A549 (cell line): Measurements from ENCODE around the gene C14orf132. TPM values are rescaled to one million over a fixed set of nuclear protein-coding genes. Genes with fewer than 3 reads are reported as not detected.

Source experiments
- ATAC-seq, 2 experiments: fragments of 200-7000 bp in 1 of 2; fragments of >200 bp in 1 of 2; cut with Nextera tagmentation in 1 of 2; cut with Tn5 transposase in 1 of 2; 3 replicates each; pipeline versions ENCODE4 v1.8.0 to v1.9.1; 2018 to 2020; ENCODE audit warnings: mild to moderate bottlenecking in 1 of 2, moderate library complexity in 1 of 2
- CTCF ChIA-PET: fragments of 300-600 bp; sonication (Branson Sonifier 250); formaldehyde crosslinking; extraction: SDS; loops from one replicate; lab custom pipeline; 2021; ENCODE audit warnings: antibody characterized with exemption, inconsistent platforms; lab: Yijun Ruan, JAX
- POLR2A ChIA-PET: fragments of 350-600 bp; formaldehyde crosslinking; extraction: SDS; loops from one replicate; lab custom pipeline; 2021; ENCODE audit warnings: antibody characterized with exemption, inconsistent platforms; lab: Yijun Ruan, JAX
- DNase-seq, 2 experiments: peaks; one replicate each; pipeline versions ENCODE4 v3.0.0 to v3.0.0-alpha.2; 2011 to 2016; ENCODE audit warnings: low read depth in 1 of 2, low spot score in 1 of 2
- FAIRE-seq: peaks from 2 replicates; lab custom pipeline; 2011; peaks lifted over from hg19 to GRCh38; lab: Jason Lieb, UNC
- H3K27ac ChIP-seq, 2 experiments: fragments of >200 bp; sonication (Bioruptor Twin); formaldehyde crosslinking; 3 replicates each; pipeline ENCODE4 v1.5.1; 2016 to 2017
- H3K4me1 ChIP-seq: fragments of >200 bp; sonication (Bioruptor Twin); formaldehyde crosslinking; 3 replicates; pipeline ENCODE4 v1.6.1; 2016
- H3K4me2 ChIP-seq: fragments of >200 bp; sonication (Bioruptor Twin); formaldehyde crosslinking; 3 replicates; pipeline ENCODE4 v1.6.1; 2016
- H3K4me3 ChIP-seq: fragments of >200 bp; sonication (Bioruptor Twin); formaldehyde crosslinking; 3 replicates; pipeline ENCODE4 v1.5.1; 2016
- H3K9me3 ChIP-seq: fragments of >200 bp; sonication (Bioruptor Twin); formaldehyde crosslinking; 3 replicates; pipeline ENCODE4 v1.6.1; 2016
- CBX2 ChIP-seq: fragments of 200-600 bp; sonication (generic); IDR thresholded peaks from 2 replicates; pipeline ENCODE4 v1.6.1; 2016; ENCODE audit warnings: low read depth, mild to moderate bottlenecking, borderline replicate concordance
- CEBPB ChIP-seq, 2 experiments: fragments of >200 bp in 1 of 2; sonication (Bioruptor Twin) in 1 of 2; formaldehyde crosslinking in 1 of 2; IDR thresholded peaks; 2 replicates each; pipeline ENCODE4 v1.6.1; 2012 to 2016
- CHD4 ChIP-seq: fragments of 200-600 bp; sonication (generic); IDR thresholded peaks from 2 replicates; pipeline ENCODE4 v1.6.1; 2016; ENCODE audit warnings: antibody characterized with exemption, mild to moderate bottlenecking, borderline replicate concordance
- EHMT2 ChIP-seq: fragments of 200-600 bp; sonication (generic); IDR thresholded peaks from 2 replicates; pipeline ENCODE4 v1.6.1; 2016; ENCODE audit warnings: antibody characterized with exemption, low read depth, mild to moderate bottlenecking, moderate library complexity
- ESRRA ChIP-seq: fragments of 150-350 bp; IDR thresholded peaks from 2 replicates; pipeline ENCODE4 v1.6.1; 2014; ENCODE audit warnings: mild to moderate bottlenecking, low read length, borderline replicate concordance
- FOSB ChIP-seq: fragments of 250-450 bp; sonication (Bioruptor Pico); IDR thresholded peaks from 2 replicates; pipeline ENCODE4 v1.5.0; 2020; ENCODE audit warnings: mild to moderate bottlenecking, moderate library complexity
- FOXS1 ChIP-seq: fragments of 250-450 bp; sonication (Bioruptor Pico); IDR thresholded peaks from 2 replicates; pipeline ENCODE4 v1.5.0; 2020; ENCODE audit warnings: mild to moderate bottlenecking, moderate library complexity
- HEYL ChIP-seq: fragments of 250-450 bp; sonication (Bioruptor Pico); IDR thresholded peaks from 2 replicates; pipeline ENCODE4 v1.8.0; 2021; ENCODE audit warnings: mild to moderate bottlenecking, moderate library complexity
- HOXA7 ChIP-seq: fragments of 250-450 bp; sonication (Bioruptor Pico); IDR thresholded peaks from 2 replicates; pipeline ENCODE4 v1.5.0; 2020; ENCODE audit warnings: mild to moderate bottlenecking, moderate library complexity
- HOXB5 ChIP-seq: fragments of 250-450 bp; sonication (Bioruptor Pico); IDR thresholded peaks from 2 replicates; pipeline ENCODE4 v1.5.0; 2020; ENCODE audit warnings: mild to moderate bottlenecking, moderate library complexity
- KDM1A ChIP-seq: fragments of 200-600 bp; sonication (generic); IDR thresholded peaks from 2 replicates; pipeline ENCODE4 v1.6.1; 2016; ENCODE audit warnings: low read depth, mild to moderate bottlenecking
- MAFK ChIP-seq: fragments of 450-650 bp; IDR thresholded peaks from 2 replicates; pipeline ENCODE4 v1.6.1; 2014; ENCODE audit not compliant: partially characterized antibody
- MYC ChIP-seq: IDR thresholded peaks from 2 replicates; pipeline ENCODE4 v1.6.1; 2012; ENCODE audit warnings: mild to moderate bottlenecking, inconsistent platforms, low read length, improper control_type of control experiment, borderline replicate concordance
- PHF8 ChIP-seq: fragments of 200-600 bp; sonication (generic); IDR thresholded peaks from 2 replicates; pipeline ENCODE4 v1.6.1; 2016; ENCODE audit warnings: low read depth, mild to moderate bottlenecking, antibody characterized with exemption, moderate library complexity, borderline replicate concordance
- POLR2A ChIP-seq: IDR thresholded peaks from 2 replicates; pipeline ENCODE4 v1.6.1; 2012; ENCODE audit warnings: mild to moderate bottlenecking, low read length
- RCOR1 ChIP-seq: fragments of 150-350 bp; IDR thresholded peaks from 2 replicates; pipeline ENCODE4 v1.6.1; 2014; ENCODE audit warnings: antibody characterized with exemption, low read length, low read depth
- SREBF2 ChIP-seq: fragments of 450-650 bp; IDR thresholded peaks from 2 replicates; pipeline ENCODE4 v1.6.1; 2014; ENCODE audit warnings: mild to moderate bottlenecking, moderate library complexity
- TP53 ChIP-seq: fragments of 250-450 bp; sonication (Bioruptor Pico); IDR thresholded peaks from 2 replicates; pipeline ENCODE4 v1.5.0; 2021; ENCODE audit warnings: mild to moderate bottlenecking, moderate library complexity
- ZFP36 ChIP-seq: fragments of 450-650 bp; IDR thresholded peaks from 2 replicates; pipeline ENCODE4 v1.6.1; 2014; ENCODE audit warnings: borderline replicate concordance; ENCODE audit not compliant: partially characterized antibody
- WGBS: methylation state at CpG from one replicate; pipeline ENCODE4 v1.1.6; 2017; ENCODE audit errors: missing lambda C conversion rate; 5-methylcytosine and 5-hydroxymethylcytosine counted together
- polyA plus RNA-seq, 4 experiments: library from polyadenylated mRNA; depleted of rRNA in 3 of 4; stranded (reverse); fragments of >200 nt; fragmentation: RNase III in 1 of 4; extraction: RNeasy Plus Mini Kit Qiagen cat#74134 plus additional on column Dnase treatment in 1 of 4; gene quantifications; 2 replicates in 3 of 4; 3 replicates in 1 of 4; pipeline ENCODE4 v1.2.3, GENCODE V29; 2011 to 2017
- TF ChIP-seq, protein P1 (sequence below): IDR thresholded peaks from 2 replicates; pipeline ENCODE4 v1.6.1; 2012
- TF ChIP-seq, protein P2 (sequence below): fragments of >200 bp; sonication (Bioruptor Twin); formaldehyde crosslinking; IDR thresholded peaks from 3 replicates; pipeline ENCODE4 v1.6.1; 2016
- TF ChIP-seq, protein P3 (sequence below): fragments of 150-350 bp; IDR thresholded peaks from 2 replicates; pipeline ENCODE4 v1.6.1; 2014; ENCODE audit warnings: low read depth, mild to moderate bottlenecking, low read length

Gene C14orf132
- polyA plus RNA-seq, 2 of the 4 experiments (the other 2 are of a cell fraction): 4.6 to 8.5 TPM

DNA sequence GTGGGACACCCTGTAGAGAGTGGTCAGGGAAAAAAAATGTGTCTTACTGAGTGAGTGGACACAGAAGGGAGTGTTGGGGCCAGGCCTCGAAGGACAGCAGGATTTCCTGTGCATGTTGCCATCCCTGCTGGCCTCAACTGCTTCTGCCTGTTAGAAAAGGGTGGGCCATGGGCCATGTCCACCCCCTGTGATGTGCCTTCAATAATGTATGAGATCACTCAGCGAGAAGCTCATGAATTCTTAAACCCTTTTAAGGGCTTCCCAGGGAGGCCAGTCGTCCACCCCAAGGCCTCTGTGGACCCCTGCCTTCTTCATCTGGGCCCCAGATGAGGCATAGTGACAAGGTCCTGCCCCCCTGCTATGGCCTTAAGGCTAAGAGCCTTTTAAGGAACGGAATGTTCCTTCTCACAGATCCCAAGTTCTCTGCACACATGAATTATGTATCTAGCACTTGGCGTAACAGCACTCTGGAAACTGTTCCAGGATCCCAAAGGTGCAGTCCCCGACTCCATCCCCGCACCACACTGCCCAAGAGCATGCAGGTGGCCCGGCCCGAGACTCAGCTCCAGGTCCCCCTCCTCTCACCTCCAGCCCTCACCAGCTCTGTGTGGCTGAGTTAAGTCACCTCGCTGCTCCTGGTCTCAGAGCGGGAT is 8.9 kb upstream of the C14orf132 start:
- POLR2A ChIA-PET: no interaction called here
- no peak for FAIRE-seq
- H3K4me1 ChIP-seq: no peaks in the 10 kb centered on the region
- no peaks in the 10 kb centered on the region for H3K9me3 ChIP-seq
- H3K4me2 ChIP-seq: no peak overlapping the region
- ATAC-seq: no peak
- no peak for DNase-seq
- H3K27ac ChIP-seq: no peak overlapping the region
- WGBS: 41% methylated on average over 11 of the region's 11 CpGs
- TF ChIP-seq KDM1A: no peak
- no peak for TF ChIP-seq FOXS1
- TF ChIP-seq HEYL (CRISPR knock-in tag): no peak
- TF ChIP-seq CBX2: no peak
- H3K4me3 ChIP-seq: no peak overlapping the region
- CTCF ChIA-PET: interaction anchor here (1.3 to 2.2 kb wide), 3 partner anchors 36 to 256 kb away, joined by 3 to 7 read pairs (median 3); no protein-coding TSS in a partner anchor

DNA sequence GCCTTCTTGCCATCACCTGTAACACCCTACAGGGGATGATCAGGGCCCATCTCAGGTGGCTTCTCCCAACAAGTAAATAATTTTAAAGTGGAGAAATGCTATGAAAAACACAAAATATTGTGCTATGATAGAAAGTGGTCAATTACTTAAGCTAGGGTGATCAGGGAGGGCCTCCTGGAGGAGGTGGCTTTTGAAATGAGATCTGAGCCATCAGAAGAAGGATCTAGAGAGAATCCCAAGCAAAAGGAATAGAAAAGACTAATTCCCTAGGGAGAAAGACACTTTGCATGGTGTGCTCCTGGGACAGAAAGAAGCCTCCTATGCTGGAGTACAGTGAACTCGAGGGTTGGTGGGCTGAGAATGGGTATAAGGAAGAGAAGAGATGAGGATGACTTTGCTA is 7.5 kb upstream of the C14orf132 start:
- no peak overlapping the region for H3K4me2 ChIP-seq
- DNase-seq (no peak), FAIRE-seq (no peak), ATAC-seq (no peak)
- 3% methylated on average over 1 of the region's 1 CpG for WGBS
- H3K4me1 ChIP-seq: no peaks in the 10 kb centered on the region
- H3K4me3 ChIP-seq: no peak overlapping the region
- ChIA-PET CTCF (interaction anchor here (0.7 to 2.2 kb wide), 3 partner anchors 9 to 67 kb away, joined by 3 to 7 read pairs (median 3); no protein-coding TSS in a partner anchor), POLR2A (no interaction called here)
- TF ChIP-seq EHMT2: no peak
- peak; percentile 46 for TF ChIP-seq ZFP36
- TF ChIP-seq KDM1A: no peak
- no peaks in the 10 kb centered on the region for H3K9me3 ChIP-seq
- no peak overlapping the region for H3K27ac ChIP-seq

DNA sequence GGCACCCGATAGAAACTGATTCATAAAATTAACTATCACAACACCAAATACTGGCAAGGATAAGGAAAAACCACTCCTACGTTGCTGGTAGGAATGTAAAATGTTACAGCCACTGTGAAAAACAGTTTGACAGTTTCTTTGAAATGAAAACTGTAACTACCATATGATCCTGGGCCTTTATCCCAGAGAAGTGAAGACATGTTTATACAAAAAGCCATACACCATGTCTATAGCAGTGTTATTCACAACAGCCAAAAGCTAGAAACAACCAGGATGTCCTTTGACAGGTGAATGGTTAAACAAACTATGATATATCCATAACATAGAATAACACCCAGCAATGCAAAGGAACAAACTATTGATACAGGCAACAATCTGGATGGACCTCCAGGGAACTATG is 3.7 kb upstream of the C14orf132 start:
- CTCF ChIA-PET: no interaction called here
- POLR2A ChIA-PET: no interaction called here
- 19% methylated on average over 2 of the region's 2 CpGs for WGBS
- Histone ChIP-seq H3K4me3 (no peak overlapping the region), H3K4me2 (no peak overlapping the region), H3K27ac (no peak overlapping the region), H3K9me3 (no peaks in the 10 kb centered on the region), H3K4me1 (peaks cover 16% of the 10 kb centered on the region; the same call in 2 of the 3 replicates)
- TF ChIP-seq FOXS1 (no peak), CEBPB (IDR thresholded peaks at IDR 0.05) (no peak), TP53 (CRISPR knock-in tag) (no peak), MAFK (no peak)
- ATAC-seq: no peak
- FAIRE-seq: no peak
- DNase-seq: no peak

DNA sequence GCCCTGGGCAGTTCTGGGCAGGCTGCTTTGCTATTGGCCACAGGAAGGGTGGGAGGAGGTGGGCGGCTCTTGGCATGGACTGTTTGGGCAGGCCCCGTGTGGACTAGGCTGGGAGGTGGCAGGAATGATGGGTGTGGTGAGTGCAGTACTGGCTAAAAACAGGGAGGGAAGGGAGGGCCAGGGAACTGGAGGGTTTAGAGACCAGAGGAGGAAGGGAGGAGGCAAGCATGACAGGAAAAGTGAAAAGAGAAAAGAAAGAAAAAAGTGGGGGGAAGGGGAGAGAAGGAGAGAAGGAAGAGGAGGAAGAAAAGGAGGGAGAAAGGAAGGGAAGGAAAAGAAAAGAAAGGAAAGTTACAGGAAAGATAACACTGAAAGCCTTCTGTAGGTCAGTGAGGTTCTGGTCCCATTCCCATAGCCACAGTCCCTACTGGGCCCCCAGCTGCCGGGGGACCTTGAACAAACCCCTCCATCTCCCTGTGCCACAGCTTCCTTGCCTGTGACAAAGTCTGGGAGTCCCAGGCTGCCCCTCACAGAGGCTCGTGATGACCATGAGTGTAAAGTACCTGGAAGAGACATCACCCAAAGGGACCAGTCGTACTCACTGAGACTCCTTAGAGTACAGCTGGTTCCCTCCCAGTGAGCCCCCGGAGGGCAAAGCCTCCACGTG is 1.1 kb upstream of the C14orf132 start:
- Histone ChIP-seq H3K27ac (no peak overlapping the region; a peak in 1 of 6 replicates), H3K4me1 (peaks cover 16% of the 10 kb centered on the region; the same call in 2 of the 3 replicates), H3K4me2 (peak overlapping the region; percentile 93), H3K4me3 (peak overlapping the region; percentile 87; the same call in 2 of the 3 replicates), H3K9me3 (no peaks in the 10 kb centered on the region)
- WGBS: 13% methylated on average over 7 of the region's 7 CpGs
- TF ChIP-seq CHD4: no peak
- TF ChIP-seq MAFK: no peak
- TF ChIP-seq FOXS1: no peak
- TF ChIP-seq PHF8: no peak
- no peak for TF ChIP-seq TP53 (CRISPR knock-in tag)
- TF ChIP-seq MYC: no peak
- no peak for TF ChIP-seq KDM1A
- DNase-seq: peak; percentile 34 to 49
- FAIRE-seq: no peak
- peak; percentile 68 to 80 for ATAC-seq
- ChIA-PET CTCF (interaction anchor here (1.5 to 2.6 kb wide), 2 partner anchors 11 to 60 kb away, joined by 3 to 7 read pairs; no protein-coding TSS in a partner anchor), POLR2A (no interaction called here)

DNA sequence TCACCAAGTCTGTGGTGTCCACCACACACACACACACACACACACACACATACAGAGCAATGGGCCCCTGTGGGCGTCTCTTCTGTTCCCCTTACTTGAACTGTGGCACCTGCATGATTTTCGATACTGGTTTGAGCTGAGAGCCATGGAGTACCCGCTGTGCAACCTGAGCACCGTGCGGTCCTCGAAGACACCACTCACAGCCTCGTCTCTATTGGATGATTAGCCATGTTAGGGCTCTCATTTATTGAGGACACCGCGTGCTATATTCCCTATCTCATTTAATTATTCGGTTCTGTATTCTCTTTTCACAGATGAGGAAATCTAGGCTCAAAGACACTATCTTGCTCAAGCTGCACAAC is 623 bp upstream of the C14orf132 start:
- POLR2A ChIA-PET: no interaction called here
- H3K4me2 ChIP-seq: peak overlapping the region; percentile 93
- WGBS: 33% methylated on average over 10 of the region's 10 CpGs
- DNase-seq (no peak), ATAC-seq (peak; percentile 40 to 42; a peak in 5 of 6 replicates), FAIRE-seq (no peak)
- H3K27ac ChIP-seq: peak overlapping the region; percentile 84 to 92; a peak in 4 of 6 replicates
- CTCF ChIA-PET: interaction anchor here (1.2 to 2.6 kb wide), 3 partner anchors 11 to 60 kb away, joined by 3 to 7 read pairs (median 3); no protein-coding TSS in a partner anchor
- H3K4me3 ChIP-seq: peak overlapping the region; percentile 87
- H3K4me1 ChIP-seq: peaks cover 16% of the 10 kb centered on the region; the same call in 2 of the 3 replicates
- no peaks in the 10 kb centered on the region for H3K9me3 ChIP-seq
- no peak for TF ChIP-seq EHMT2
- TF ChIP-seq FOSB (CRISPR knock-in tag): no peak
- no peak for TF ChIP-seq POLR2A
- TF ChIP-seq HOXA7 (CRISPR knock-in tag): no peak
- TF ChIP-seq ESRRA: no peak
- no peak for TF ChIP-seq RCOR1
- no peak for TF ChIP-seq HEYL (CRISPR knock-in tag)
- TF ChIP-seq, protein P1, sequence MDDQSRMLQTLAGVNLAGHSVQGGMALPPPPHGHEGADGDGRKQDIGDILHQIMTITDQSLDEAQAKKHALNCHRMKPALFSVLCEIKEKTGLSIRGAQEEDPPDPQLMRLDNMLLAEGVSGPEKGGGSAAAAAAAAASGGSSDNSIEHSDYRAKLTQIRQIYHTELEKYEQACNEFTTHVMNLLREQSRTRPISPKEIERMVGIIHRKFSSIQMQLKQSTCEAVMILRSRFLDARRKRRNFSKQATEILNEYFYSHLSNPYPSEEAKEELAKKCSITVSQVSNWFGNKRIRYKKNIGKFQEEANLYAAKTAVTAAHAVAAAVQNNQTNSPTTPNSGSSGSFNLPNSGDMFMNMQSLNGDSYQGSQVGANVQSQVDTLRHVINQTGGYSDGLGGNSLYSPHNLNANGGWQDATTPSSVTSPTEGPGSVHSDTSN: no peak
- TF ChIP-seq SREBF2: no peak
- TF ChIP-seq, protein P2, sequence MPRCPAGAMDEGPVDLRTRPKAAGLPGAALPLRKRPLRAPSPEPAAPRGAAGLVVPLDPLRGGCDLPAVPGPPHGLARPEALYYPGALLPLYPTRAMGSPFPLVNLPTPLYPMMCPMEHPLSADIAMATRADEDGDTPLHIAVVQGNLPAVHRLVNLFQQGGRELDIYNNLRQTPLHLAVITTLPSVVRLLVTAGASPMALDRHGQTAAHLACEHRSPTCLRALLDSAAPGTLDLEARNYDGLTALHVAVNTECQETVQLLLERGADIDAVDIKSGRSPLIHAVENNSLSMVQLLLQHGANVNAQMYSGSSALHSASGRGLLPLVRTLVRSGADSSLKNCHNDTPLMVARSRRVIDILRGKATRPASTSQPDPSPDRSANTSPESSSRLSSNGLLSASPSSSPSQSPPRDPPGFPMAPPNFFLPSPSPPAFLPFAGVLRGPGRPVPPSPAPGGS: no peak
- no peak for TF ChIP-seq HOXB5
- no peak for TF ChIP-seq ZFP36
- TF ChIP-seq, protein P3, sequence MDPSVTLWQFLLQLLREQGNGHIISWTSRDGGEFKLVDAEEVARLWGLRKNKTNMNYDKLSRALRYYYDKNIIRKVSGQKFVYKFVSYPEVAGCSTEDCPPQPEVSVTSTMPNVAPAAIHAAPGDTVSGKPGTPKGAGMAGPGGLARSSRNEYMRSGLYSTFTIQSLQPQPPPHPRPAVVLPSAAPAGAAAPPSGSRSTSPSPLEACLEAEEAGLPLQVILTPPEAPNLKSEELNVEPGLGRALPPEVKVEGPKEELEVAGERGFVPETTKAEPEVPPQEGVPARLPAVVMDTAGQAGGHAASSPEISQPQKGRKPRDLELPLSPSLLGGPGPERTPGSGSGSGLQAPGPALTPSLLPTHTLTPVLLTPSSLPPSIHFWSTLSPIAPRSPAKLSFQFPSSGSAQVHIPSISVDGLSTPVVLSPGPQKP: no peak
